ENCODE results near the gene AFAP1L1.

Gene AFAP1L1

GRCh38 chr5:149278451-149279210 is 7.0 kb downstream of the AFAP1L1 start:
- DNase-seq = no peak
- H3K4me3 ChIP-seq (ENCODE audit: low read depth, low read length) = no peak overlapping the region
- no peaks in the 10 kb centered on the region for H3K36me3 ChIP-seq (replicated peaks)
- H3K27ac ChIP-seq = no peak overlapping the region
- TF ChIP-seq, protein P1, sequence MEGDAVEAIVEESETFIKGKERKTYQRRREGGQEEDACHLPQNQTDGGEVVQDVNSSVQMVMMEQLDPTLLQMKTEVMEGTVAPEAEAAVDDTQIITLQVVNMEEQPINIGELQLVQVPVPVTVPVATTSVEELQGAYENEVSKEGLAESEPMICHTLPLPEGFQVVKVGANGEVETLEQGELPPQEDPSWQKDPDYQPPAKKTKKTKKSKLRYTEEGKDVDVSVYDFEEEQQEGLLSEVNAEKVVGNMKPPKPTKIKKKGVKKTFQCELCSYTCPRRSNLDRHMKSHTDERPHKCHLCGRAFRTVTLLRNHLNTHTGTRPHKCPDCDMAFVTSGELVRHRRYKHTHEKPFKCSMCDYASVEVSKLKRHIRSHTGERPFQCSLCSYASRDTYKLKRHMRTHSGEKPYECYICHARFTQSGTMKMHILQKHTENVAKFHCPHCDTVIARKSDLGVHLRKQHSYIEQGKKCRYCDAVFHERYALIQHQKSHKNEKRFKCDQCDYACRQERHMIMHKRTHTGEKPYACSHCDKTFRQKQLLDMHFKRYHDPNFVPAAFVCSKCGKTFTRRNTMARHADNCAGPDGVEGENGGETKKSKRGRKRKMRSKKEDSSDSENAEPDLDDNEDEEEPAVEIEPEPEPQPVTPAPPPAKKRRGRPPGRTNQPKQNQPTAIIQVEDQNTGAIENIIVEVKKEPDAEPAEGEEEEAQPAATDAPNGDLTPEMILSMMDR (IDR thresholded peaks at IDR 0.05; ENCODE audit: low read depth, low read length, missing control alignments) = no peak
- H3K27me3 ChIP-seq (replicated peaks) = no peaks in the 10 kb centered on the region
- in situ Hi-C loops (cut with HindIII; ENCODE audit: low pct_ligation_motif_present, low sequenced_read_pairs) = no loop called here

DNA sequence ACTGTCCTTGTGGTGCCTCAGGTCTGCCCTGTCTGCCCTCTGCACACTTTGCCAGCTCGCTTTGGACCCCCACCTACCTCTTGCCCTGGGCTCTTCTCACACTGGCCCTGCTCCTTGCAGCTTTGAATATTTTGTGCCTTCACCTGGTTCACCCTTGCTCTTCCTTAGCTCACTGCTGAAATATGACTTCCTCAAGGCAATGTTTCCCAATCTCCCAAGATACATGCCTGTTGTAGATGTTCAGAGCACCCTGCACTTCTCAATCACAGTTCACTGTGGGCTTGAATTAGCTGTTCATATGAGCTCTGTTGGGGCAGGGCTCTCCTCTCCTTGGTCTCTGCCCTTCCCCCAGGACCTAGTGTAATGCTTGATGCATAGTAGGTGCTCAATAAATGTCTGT is 8.0 kb downstream of the AFAP1L1 start:
- H3K36me3 ChIP-seq (replicated peaks) = no peaks in the 10 kb centered on the region
- H3K27me3 ChIP-seq (replicated peaks) = no peaks in the 10 kb centered on the region
- TF ChIP-seq, protein P1 (IDR thresholded peaks at IDR 0.05; ENCODE audit: low read depth, low read length, missing control alignments) = no peak
- in situ Hi-C loops (cut with HindIII; ENCODE audit: low pct_ligation_motif_present, low sequenced_read_pairs) = no loop called here
- no peak overlapping the region for H3K27ac ChIP-seq
- no peak for DNase-seq
- no peak overlapping the region for H3K4me3 ChIP-seq (ENCODE audit: low read depth, low read length)

DNA sequence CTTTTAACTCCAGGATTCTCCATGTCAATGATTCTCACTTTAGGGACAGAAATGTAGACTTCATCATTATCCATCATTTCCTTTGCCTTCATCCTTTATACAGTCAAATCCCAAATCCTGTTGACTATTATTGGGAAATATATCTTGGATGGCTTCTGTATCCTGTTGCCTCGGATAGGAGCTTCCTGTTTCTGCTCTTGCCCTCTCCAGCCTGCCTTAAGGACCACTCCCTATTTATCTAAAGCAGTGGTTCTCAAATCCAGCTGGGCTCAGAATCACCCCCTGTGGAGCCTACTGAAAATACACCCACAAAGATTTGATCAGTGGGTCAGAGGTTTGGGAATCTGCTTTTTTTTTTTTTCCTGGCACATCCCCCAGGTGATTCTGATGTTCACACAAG is 8.5 kb downstream of the AFAP1L1 start:
- no peaks in the 10 kb centered on the region for H3K36me3 ChIP-seq (replicated peaks)
- H3K4me3 ChIP-seq (ENCODE audit: low read depth, low read length) = no peak overlapping the region
- in situ Hi-C loops (cut with HindIII; ENCODE audit: low pct_ligation_motif_present, low sequenced_read_pairs) = no loop called here
- no peak for DNase-seq
- H3K27ac ChIP-seq = no peak overlapping the region
- TF ChIP-seq, protein P1 (IDR thresholded peaks at IDR 0.05; ENCODE audit: low read depth, low read length, missing control alignments) = no peak
- H3K27me3 ChIP-seq (replicated peaks) = no peaks in the 10 kb centered on the region

GRCh38 chr5:149280802-149281201 is 9.1 kb downstream of the AFAP1L1 start:
- DNase-seq = no peak
- Histone ChIP-seq H3K27ac (no peak overlapping the region), H3K36me3 (replicated peaks) (no peaks in the 10 kb centered on the region), H3K4me3 (ENCODE audit: low read depth, low read length) (no peak overlapping the region), H3K27me3 (replicated peaks) (no peaks in the 10 kb centered on the region)
- TF ChIP-seq, protein P1 (IDR thresholded peaks at IDR 0.05; ENCODE audit: low read depth, low read length, missing control alignments) = no peak
- in situ Hi-C loops (cut with HindIII; ENCODE audit: low pct_ligation_motif_present, low sequenced_read_pairs) = no loop called here

DNA sequence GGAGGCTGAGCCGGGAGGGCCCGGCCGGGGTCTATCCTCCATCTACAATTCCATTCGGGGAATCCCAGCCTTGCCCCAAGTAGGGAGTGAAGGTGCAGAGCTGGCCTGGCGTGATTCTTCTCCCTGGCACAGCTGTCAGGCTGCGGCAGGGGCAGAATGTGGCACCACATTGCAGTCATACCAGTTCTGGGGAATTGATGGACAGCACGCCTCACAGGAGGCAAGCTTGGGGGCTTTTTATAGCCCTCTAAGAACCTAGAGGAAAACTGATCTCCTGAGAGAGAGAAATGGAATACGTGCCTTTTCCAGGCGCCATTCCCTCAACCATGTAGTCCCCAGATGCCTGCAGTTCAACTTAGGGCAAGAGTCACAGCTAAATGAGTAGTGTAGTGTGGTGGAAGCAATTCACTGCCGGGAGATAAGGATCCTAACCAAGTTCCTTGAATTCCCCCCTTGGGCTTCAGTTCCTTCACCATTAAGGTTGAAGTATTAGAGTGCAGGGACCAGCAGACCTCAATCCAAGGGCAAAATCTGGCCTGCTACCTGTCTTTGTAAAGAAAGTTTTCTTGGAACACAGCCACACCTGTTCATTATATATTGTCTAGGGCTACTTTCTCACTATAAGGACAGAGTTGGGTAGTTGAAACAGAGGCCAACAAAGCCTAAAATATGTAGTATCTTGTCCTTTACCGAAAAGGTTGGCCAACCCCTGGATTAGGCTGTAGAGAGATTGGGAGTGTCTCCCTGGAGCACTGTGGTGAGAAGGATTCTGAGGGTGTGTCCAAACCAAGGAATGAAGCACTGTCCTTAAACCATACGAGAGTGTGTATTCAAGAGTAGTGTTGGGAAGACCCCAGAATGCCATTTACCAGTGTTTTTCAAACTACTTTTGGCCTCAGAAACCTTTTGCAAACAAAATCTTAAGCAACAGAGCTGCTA is 10.6 kb downstream of the AFAP1L1 start:
- Histone ChIP-seq H3K4me3 (ENCODE audit: low read depth, low read length) (no peak overlapping the region), H3K36me3 (replicated peaks) (no peaks in the 10 kb centered on the region), H3K27ac (no peak overlapping the region), H3K27me3 (replicated peaks) (no peaks in the 10 kb centered on the region)
- TF ChIP-seq, protein P1 (IDR thresholded peaks at IDR 0.05; ENCODE audit: low read depth, low read length, missing control alignments) = no peak
- in situ Hi-C loops (cut with HindIII; ENCODE audit: low pct_ligation_motif_present, low sequenced_read_pairs) = no loop called here
- DNase-seq = no peak
